H1 (cell line): Measurements from ENCODE around the gene TRIM71. TPM values are rescaled to one million over a fixed set of nuclear protein-coding genes. Genes with fewer than 3 reads are reported as not detected.

Source experiments
- polyA plus RNA-seq, 7 experiments: library from polyadenylated mRNA; depleted of rRNA in 3 of 7; stranded (reverse) in 5 of 7; unstranded in 2 of 7; fragments of >200 nt in 5 of 7; fragments of 200-250 nt in 2 of 7; gene quantifications; 1 replicate in 5 of 7; 2 replicates in 1 of 7; 4 replicates in 1 of 7; pipeline versions ENCODE4 v1.2.1 to v1.2.3, GENCODE V29; 2011 to 2013; ENCODE audit warnings: missing spikeins in 2 of 7, mixed read lengths in 2 of 7
- total RNA-seq: library from RNA; stranded (reverse); fragmentation: NEBNext Ultra II Directional; extraction: Animal tissue kit (Norgen Biotek cat#: 25700); gene quantifications from 2 replicates; pipeline ENCODE4 v1.2.1, GENCODE V29; 2021
- TF ChIP-seq, protein P1 (sequence below), 3 experiments: IDR thresholded peaks; 1 replicate in 2 of 3; 2 replicates in 1 of 3; pipeline versions ENCODE4 v1.5.1 to v1.6.1; 2011; ENCODE audit warnings: low read length in 3 of 3, mild to moderate bottlenecking in 3 of 3, inconsistent platforms in 2 of 3, low read depth in 1 of 3, moderate library complexity in 1 of 3; ENCODE audit not compliant: insufficient read depth in 1 of 3; ENCODE audit errors: control extremely low read depth in 1 of 3

The TRIM71 gene
- total and polyA plus RNA-seq, 2 of the 8 experiments (the other 6 are each of a cell fraction or from before 2014, with no cell fraction given): 53.7 to 293 TPM

DNA sequence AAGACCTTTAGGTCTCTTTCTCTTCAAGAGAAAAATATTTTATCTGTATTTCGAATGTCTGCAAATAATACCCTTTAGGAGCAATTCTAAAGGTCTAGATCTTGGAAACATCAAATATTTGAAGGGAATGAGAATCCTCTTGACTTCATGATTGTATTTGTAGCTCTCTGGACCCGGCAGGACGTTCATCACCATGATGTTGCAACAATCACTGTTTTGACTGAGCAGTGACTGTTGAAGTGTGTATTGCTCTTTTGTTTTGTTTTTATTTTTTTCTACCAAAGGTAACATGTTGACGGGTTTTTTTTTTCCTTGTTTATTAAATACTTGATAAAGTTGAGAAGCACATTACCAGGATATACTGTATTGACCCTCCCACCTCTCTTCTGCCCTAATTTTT is 78.3 kb downstream of the TRIM71 start (continued):
- TF ChIP-seq, protein P1, sequence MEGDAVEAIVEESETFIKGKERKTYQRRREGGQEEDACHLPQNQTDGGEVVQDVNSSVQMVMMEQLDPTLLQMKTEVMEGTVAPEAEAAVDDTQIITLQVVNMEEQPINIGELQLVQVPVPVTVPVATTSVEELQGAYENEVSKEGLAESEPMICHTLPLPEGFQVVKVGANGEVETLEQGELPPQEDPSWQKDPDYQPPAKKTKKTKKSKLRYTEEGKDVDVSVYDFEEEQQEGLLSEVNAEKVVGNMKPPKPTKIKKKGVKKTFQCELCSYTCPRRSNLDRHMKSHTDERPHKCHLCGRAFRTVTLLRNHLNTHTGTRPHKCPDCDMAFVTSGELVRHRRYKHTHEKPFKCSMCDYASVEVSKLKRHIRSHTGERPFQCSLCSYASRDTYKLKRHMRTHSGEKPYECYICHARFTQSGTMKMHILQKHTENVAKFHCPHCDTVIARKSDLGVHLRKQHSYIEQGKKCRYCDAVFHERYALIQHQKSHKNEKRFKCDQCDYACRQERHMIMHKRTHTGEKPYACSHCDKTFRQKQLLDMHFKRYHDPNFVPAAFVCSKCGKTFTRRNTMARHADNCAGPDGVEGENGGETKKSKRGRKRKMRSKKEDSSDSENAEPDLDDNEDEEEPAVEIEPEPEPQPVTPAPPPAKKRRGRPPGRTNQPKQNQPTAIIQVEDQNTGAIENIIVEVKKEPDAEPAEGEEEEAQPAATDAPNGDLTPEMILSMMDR (IDR thresholded peaks at IDR 0.05; ENCODE audit: control extremely low read depth in 1 of 3, insufficient read depth in 1 of 3, low read depth in 1 of 3, low read length in 3 of 3): no peak
